Transverse colon (tissue), 4 donors: ENCODE results near the gene UBN1.

Experiments used
- POLR2A ChIP-seq: fragments of 450-650 bp; IDR thresholded peaks from one replicate; pipeline ENCODE4 v1.6.1; 2016; ENCODE audit warnings: antibody characterized with exemption, mild to moderate bottlenecking, moderate library complexity
- POLR2AphosphoS5 ChIP-seq, 3 donors: sonication (generic); formaldehyde crosslinking; IDR thresholded peaks; one replicate each; pipeline ENCODE4 v1.6.1; 2016; ENCODE audit warnings: antibody characterized with exemption in 3 of 3
- TF ChIP-seq, protein P1 (sequence below), 5 experiments: fragments of 200-600 bp in 3 of 5; fragments of 450-650 bp in 2 of 5; sonication (generic) in 3 of 5; IDR thresholded peaks; 1 replicate in 2 of 5; 2 replicates in 3 of 5; pipeline ENCODE4 v1.5.1; 2016 to 2017; ENCODE audit warnings: antibody characterized with exemption in 5 of 5, inconsistent platforms in 3 of 5, mild to moderate bottlenecking in 2 of 5, moderate library complexity in 1 of 5

DNA sequence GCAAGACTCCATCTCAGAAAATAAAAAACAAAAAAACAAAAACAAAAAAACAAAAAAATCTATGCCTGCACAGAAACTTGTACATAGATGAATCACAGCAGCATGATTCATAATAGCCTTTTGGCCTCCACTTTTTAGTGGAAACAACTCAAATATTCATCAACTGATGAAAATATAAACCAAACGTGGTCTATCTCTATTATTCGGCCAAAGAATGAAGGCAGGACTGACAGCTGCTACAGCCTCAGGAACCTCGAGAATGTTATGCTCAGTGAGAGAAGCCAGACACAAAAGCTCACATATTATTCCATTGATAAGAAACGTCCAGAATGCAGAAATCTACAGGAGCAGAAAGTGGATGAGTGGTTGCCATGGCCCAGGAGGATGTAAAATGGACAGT, 69.8 kb downstream of the UBN1 start:
- TF ChIP-seq, protein P1, sequence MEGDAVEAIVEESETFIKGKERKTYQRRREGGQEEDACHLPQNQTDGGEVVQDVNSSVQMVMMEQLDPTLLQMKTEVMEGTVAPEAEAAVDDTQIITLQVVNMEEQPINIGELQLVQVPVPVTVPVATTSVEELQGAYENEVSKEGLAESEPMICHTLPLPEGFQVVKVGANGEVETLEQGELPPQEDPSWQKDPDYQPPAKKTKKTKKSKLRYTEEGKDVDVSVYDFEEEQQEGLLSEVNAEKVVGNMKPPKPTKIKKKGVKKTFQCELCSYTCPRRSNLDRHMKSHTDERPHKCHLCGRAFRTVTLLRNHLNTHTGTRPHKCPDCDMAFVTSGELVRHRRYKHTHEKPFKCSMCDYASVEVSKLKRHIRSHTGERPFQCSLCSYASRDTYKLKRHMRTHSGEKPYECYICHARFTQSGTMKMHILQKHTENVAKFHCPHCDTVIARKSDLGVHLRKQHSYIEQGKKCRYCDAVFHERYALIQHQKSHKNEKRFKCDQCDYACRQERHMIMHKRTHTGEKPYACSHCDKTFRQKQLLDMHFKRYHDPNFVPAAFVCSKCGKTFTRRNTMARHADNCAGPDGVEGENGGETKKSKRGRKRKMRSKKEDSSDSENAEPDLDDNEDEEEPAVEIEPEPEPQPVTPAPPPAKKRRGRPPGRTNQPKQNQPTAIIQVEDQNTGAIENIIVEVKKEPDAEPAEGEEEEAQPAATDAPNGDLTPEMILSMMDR (IDR thresholded peaks at IDR 0.05), result no peak
- TF ChIP-seq POLR2AphosphoS5 (IDR thresholded peaks at IDR 0.05) (no peak), POLR2A (no peak)
